ENCODE results near the gene NAA60.

NAA60 gene

DNA sequence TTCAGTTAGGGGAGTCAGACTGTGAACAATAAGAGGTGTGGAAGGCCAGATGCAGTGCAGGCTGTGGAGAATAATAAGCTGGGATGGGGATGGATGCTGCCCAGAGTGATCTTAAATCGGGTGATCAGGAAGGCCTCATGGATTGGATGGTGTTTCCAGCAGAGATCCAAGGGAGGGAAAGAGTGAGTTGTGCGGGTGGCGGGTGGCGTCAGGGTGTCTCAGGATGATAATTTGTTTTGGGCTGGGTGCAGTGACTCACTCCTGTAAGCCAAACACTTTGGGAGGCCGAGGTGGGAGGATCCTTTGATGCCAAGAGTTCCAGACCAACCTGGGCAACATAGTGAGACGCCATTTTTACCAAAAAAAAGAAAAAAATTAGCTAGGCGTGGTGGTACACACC is 65.3 kb downstream of the NAA60 start:
- no peak overlapping the region for H3K27ac ChIP-seq
- TF ChIP-seq, protein P1, sequence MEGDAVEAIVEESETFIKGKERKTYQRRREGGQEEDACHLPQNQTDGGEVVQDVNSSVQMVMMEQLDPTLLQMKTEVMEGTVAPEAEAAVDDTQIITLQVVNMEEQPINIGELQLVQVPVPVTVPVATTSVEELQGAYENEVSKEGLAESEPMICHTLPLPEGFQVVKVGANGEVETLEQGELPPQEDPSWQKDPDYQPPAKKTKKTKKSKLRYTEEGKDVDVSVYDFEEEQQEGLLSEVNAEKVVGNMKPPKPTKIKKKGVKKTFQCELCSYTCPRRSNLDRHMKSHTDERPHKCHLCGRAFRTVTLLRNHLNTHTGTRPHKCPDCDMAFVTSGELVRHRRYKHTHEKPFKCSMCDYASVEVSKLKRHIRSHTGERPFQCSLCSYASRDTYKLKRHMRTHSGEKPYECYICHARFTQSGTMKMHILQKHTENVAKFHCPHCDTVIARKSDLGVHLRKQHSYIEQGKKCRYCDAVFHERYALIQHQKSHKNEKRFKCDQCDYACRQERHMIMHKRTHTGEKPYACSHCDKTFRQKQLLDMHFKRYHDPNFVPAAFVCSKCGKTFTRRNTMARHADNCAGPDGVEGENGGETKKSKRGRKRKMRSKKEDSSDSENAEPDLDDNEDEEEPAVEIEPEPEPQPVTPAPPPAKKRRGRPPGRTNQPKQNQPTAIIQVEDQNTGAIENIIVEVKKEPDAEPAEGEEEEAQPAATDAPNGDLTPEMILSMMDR (conservative IDR thresholded peaks at IDR 0.05; ENCODE audit: low read depth), result no peak
- POLR2A ChIA-PET (ENCODE audit: low non-redundant PET), result no interaction called here
- CTCF ChIA-PET, result interaction anchor here (0.7 kb wide), 3 partner anchors 20 to 1338 kb away, joined by 3 to 5 read pairs (median 3); partner anchors contain the start of genes GLYR1 and UBN1
- DNase-seq (ENCODE audit: low spot score), result no peak

DNA sequence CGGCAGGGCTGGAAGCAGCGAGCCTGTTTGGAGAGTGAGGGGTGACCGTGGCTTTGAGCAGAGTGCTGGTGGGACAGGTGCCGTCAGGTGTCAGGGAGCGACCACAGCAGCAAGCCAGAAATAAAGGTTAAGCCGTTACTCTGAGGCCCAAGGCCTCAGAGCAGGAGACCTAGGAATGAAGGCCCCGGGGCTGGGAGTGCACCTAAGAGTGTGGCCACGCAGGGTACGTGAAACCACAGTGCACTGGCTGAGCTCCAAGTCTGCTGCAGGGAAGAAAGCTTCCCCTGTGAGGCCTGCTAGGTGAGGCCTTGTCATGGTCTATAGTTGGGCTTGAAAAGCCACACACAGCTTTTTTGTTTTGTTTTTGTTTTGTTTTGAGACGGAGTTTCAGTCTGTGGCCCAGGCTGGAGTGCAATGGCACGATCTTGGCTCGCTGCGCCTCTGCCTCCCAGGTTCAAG is 66.0 kb downstream of the NAA60 start:
- TF ChIP-seq, protein P1 (conservative IDR thresholded peaks at IDR 0.05; ENCODE audit: low read depth), result no peak
- CTCF ChIA-PET, result no interaction called here
- DNase-seq (ENCODE audit: low spot score), result peak; percentile 35
- POLR2A ChIA-PET (ENCODE audit: low non-redundant PET), result no interaction called here
- no peak overlapping the region for H3K27ac ChIP-seq

DNA sequence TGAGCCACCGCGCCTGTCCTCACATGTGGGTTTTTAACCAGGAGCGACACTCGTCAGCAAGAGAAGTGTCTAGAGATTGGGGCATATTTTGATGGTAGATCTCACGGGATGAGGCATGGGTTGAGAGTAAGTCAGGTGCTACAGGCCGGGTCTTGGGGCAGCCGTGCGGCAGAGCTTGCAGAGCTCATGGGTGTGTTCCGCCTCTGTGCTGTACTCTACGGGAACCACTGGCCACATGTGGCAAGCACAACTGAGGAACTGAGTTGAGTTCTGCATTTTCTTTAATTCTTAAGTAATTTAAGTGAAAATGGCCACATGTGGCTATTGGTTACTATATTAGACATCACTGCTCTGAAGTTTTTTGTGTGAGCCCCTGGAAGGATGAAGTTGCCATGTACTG is 66.9 kb downstream of the NAA60 start:
- TF ChIP-seq, protein P1 (conservative IDR thresholded peaks at IDR 0.05; ENCODE audit: low read depth), result no peak
- POLR2A ChIA-PET (ENCODE audit: low non-redundant PET), result no interaction called here
- H3K27ac ChIP-seq, result no peak overlapping the region
- CTCF ChIA-PET, result no interaction called here
- DNase-seq (ENCODE audit: low spot score), result no peak

DNA sequence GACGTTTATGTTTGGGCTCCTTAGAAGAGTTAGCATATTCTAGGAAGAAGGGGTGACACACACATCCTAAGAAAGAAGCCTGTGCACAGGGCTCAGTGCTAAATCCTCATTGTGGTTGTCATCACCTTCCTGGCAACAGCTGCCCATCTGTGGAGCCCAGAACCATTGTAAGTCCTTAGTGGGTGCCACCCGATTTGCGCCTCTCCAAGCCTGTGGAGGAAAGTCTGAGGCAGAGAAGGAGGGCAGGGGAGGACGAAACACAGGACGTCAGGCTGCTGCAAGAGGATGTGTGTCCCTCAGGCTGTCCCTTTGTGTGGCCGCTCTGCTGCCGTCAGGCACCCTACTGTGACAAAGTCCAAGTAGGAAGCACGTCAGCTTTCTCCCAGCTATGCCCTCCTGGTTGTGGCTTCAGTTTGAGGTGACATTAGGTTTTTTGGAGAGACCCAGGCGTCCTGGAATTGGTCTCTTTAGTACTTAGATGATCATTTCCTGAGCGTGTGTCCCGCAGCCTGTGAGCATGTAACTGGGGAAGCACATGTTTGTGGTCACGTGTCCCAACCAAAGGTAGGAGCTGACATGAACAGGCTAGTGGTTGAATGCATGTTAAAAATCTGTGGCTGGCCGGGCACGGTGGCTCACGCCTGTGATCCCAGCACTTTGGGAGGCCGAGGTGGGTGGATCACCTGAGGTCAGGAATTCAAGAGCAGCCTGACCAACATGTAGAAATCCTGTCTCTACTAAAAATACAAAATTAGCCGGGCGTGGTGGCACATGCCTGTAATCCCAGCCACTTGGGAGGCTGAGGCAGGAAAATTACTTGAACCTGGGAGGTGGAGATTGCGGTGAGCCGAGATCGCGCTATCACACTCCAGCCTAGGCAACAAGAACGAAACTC is 68.1 kb downstream of the NAA60 start:
- H3K27ac ChIP-seq, result 0 out of 2 replicates have a peak overlapping the region, but pooled peaks have one; percentile 2
- CTCF ChIA-PET, result interaction anchor here (0.6 kb wide), 1 partner anchor 14 kb away, joined by 3 read pairs; no protein-coding TSS in a partner anchor
- POLR2A ChIA-PET (ENCODE audit: low non-redundant PET), result no interaction called here
- TF ChIP-seq, protein P1 (conservative IDR thresholded peaks at IDR 0.05; ENCODE audit: low read depth), result no peak
- DNase-seq (ENCODE audit: low spot score), result no peak

DNA sequence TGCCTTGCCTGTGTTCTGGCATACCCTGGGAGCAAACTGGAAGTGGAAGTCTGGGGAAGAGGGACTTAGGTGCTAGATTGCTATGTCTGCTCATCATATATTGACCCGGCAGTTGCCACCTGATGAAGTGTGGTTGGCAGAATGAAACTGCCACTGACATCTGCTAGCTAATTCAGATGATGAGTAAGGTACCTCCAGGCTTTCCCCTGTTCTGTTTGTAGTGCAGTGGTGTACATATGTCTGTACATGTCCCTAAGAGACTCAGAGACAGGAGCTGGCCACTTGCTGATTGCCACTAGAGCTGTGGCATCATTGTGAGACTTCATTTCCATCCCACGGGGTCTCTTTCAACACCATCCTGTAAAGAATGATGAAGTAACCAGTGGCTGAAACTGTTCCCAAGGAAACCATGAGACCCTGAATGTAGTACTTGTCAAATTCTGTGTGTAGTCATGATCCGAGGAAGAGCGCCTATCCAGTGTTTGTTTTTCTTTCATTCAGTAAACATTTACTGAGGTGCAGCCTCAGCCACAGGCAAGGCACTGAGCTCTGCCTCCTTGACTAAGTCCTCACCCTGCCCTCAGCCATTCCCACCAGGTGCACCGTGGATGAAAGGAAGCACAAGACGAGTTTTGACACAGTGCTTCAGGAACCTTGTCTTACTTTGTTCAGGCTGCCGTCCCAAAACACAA is 70.6 kb downstream of the NAA60 start:
- DNase-seq (ENCODE audit: low spot score), result no peak
- no peak overlapping the region for H3K27ac ChIP-seq
- ChIA-PET POLR2A (ENCODE audit: low non-redundant PET) (no interaction called here), CTCF (no interaction called here)
- TF ChIP-seq, protein P1 (conservative IDR thresholded peaks at IDR 0.05; ENCODE audit: low read depth), result no peak

DNA sequence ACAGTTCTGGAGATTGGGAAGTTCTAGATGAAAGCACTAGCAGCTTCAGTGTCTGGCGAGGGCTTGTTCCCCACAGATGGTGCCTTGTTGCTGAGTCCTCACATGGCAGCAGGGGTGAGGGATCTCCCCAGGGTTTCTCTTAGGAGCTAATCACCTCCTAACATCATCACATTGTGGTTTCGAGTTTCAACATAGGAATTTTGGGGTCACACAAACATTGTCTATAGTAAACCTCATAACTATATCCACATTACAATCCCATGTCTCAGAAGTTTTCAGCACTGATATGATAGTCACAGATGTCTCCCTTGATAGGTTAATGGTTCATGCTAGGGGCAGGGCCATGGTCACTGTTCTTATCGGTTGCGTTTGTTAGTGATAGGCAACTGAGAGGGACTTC is 71.1 kb downstream of the NAA60 start:
- ChIA-PET CTCF (no interaction called here), POLR2A (ENCODE audit: low non-redundant PET) (no interaction called here)
- DNase-seq (ENCODE audit: low spot score), result no peak
- TF ChIP-seq, protein P1 (conservative IDR thresholded peaks at IDR 0.05; ENCODE audit: low read depth), result no peak
- H3K27ac ChIP-seq, result no peak overlapping the region
